NCI-H187 treated with DMSO at 0.1 percent for 48 hours (cell line): ENCODE results near the gene TRPV4.

Experiments
- DNase-seq: peaks from one replicate; lab custom pipeline; 2025; lab: John Stamatoyannopoulos, UW

Gene TRPV4

GRCh38 chr12:109739747-109740693 is 93.2 kb downstream of the TRPV4 start:
- DNase-seq, result no peak

DNA sequence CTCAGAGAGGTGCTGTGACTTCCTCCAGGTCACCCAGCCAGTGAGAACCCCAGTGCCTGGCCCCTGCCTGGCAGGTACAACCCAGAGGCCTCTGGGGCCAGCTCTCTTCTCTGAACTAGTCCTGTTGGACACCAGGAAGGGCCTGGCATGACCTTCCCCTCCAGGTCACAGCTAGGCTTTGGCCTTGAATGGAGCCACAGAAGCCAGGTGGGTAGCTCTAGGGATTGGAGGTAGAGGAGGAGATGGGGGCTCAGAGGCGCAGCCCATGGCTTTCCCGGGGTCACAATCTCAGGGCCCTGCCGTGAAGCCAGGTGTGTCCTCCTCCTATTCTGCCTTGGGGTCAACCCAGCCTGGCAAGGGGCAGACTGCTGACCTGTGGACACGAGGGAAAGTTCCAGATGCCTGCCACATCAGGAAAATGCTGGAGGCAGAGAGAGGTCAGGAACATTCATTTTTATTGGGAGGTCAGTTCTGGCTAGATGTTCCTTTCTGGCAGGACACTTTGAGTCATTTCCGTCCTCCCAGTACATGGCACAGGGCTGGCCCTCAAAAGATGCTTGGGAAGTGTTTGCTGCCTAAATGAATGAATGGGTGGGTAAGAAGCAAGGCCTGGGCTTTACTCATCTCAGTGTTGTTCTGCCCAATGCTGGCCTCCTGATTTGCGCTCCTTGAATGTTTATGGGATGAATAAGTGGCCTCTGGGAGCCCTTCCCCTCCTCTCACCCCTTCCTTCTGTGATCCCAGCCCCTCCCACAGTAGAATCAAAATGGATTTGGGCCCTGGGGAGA is 94.1 kb downstream of the TRPV4 start:
- DNase-seq, result no peak

DNA sequence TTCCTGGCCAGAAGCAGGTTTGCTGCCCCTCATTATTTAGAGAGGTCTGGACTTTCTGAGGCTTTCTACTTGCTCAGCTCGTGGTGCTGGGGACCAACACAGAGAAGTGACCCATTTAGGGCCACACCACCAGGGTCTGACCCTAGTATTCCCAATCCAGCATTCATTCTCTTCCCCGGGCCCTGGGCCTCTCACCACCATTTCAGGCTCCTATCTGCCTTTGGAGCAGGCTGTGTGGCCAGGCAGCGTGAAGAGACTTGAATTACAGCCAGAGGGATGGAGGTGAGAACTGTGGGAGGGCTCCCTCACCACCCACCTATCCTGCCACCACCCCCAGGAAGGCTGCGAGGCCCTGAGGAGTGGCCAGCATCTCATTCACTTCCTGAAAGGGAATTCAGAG is 95.0 kb downstream of the TRPV4 start:
- DNase-seq, result no peak

DNA sequence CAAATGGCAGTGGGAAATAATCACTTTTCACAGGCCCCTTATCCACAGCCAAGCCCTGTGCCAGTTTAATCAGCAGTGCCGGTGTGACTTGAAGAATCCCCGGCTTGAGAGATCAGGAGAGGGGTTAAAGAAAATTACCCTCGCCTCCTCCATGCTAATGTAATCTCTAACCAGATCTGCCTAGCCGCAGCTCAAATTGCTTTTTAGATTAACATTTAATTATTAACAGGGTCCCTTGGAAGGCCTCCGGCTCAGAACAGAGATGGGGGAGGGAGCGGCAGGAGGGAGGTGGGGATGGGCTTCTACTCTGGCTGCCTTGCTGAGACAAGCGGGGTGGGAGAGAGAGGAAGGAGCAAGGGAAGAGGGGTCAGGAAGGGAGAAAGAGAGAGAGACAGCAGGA is 95.6 kb downstream of the TRPV4 start:
- no peak for DNase-seq

GRCh38 chr12:109737126-109737525 is 96.1 kb downstream of the TRPV4 start:
- no peak for DNase-seq

DNA sequence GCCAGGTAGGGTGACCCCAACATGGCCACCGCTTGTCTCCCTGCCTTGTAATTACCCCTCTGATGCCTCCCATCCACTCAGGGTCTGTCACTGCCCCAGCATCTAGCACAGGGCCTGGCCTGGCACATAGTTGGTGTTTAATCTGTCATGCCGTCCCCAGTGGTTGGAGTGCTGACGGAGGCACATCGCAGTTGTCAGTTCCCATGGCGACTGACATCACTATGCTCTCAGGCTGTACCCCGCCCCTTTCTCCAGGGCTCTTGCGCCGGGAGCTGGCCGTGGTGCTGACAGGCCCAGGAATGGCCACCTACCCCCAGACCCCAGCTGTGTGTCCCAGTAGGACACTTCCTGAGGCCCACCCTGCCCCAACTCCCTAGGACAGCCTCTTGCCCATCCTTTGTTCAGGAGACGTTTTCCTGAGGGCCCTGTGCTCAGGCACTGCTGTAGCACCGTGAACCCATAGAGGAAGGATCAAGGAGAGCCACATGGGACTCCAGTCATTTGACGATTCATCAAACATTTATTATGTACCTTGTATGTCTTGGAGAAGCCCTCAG is 96.6 kb downstream of the TRPV4 start:
- DNase-seq, result no peak

DNA sequence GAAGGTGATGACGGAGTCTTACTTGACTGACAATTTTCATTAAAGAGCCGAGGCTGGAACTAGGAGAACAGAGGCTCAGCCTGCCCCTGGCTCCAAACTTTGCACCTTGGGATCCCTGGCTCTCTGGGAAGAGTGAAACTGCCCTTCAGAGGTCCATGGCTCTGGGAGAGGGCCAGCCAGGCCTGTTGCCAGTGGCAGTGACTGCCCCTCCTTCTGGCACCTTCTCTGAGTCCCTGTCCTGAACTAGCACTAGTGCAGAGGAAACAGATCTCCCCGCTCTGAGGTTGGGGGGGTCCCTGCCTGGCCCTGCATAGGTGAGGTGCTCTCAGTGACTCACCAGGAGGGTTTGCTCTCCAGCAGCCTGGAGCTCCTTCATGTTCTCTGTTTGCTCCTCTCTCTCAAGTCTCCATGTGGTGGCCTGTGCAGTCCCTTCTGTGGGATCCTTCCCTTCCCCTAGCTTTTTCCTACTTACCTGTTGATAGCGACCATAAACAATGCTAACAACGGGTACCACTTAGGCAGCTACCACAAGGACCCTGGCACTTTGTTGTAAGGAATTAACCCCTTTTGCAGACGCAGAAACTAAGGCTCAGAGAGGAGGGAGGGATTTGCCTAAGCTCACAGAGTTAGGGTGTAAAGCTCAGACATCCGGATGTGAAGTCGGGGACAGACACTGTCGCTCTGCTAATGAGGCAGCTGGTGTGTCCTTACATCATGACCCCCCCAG is 97.2 kb downstream of the TRPV4 start:
- no peak for DNase-seq

GRCh38 chr12:109735051-109735521 is 98.1 kb downstream of the TRPV4 start:
- no peak for DNase-seq

DNA sequence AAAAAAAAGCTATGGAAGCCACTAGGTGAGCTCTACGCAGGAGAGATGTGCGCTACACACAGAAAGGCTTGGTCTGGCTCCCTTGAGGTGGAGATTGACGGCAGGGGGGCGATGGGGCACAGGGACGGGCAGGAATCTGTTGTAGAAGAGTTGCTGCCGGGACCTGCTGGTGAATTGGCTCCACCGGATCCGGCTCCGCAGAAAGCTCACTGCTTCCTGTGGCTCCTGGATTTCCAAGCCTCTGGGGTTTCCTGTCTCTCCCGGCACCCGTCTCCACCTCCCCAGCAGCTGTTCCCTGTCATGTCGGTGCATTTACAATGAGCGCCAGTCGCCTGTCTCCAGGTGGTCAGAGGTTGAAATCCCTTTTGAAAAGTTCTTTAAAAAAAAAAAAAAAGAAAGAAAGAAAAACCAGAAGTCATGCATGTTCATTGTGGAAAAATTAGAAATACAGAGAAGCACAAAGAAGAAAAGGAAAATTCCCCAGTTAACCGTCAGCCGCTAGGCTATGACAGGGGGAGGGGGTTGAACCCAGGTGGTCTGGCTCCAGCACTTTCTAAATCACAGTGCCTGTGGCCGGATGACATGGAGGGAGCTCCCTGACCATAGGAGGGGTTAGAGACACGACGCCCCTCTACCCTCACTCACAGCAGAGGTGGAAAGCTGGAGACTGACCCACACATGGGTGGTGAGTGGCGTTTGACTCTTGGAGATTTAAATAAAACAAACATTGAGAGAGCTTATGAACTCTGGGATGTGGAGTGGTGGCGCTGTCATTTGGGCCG is 98.8 kb downstream of the TRPV4 start:
- DNase-seq, result no peak
